ENCODE measurements around the gene HDAC3.

HDAC3 gene

GRCh38 chr5:141674747-141675146 lies 38.1 kb upstream of the HDAC3 start:
- FAIRE-seq (no peak), DNase-seq (ENCODE audit: insufficient read length, low spot score) (no peak)
- no peak for TF ChIP-seq TAF1 (IDR thresholded peaks at IDR 0.05; ENCODE audit: low read depth, low read length)
- TF ChIP-seq PAX5 (IDR thresholded peaks at IDR 0.05; ENCODE audit: insufficient read depth, low read length, severe bottlenecking) = no peak
- TF ChIP-seq POLR2A (IDR thresholded peaks at IDR 0.05; ENCODE audit: low read depth, low read length) = no peak
- TF ChIP-seq POLR2AphosphoS5 (IDR thresholded peaks at IDR 0.05; ENCODE audit: low read depth, low read length) = no peak
- no peak for TF ChIP-seq POU2F2 (IDR thresholded peaks at IDR 0.05; ENCODE audit: low read depth, low read length)
- no peak for TF ChIP-seq SPI1 (IDR thresholded peaks at IDR 0.05; ENCODE audit: low read depth, low read length)

GRCh38 chr5:141672841-141673813 lies 36.5 kb upstream of the HDAC3 start:
- no peak for DNase-seq (ENCODE audit: insufficient read length, low spot score)
- FAIRE-seq = no peak

GRCh38 chr5:141672071-141672840 lies 35.6 kb upstream of the HDAC3 start:
- no peak for TF ChIP-seq TAF1 (IDR thresholded peaks at IDR 0.05; ENCODE audit: low read depth, low read length)
- no peak for TF ChIP-seq SPI1 (IDR thresholded peaks at IDR 0.05; ENCODE audit: low read depth, low read length)
- TF ChIP-seq PAX5 (IDR thresholded peaks at IDR 0.05; ENCODE audit: insufficient read depth, low read length, severe bottlenecking) = no peak
- no peak for FAIRE-seq
- DNase-seq (ENCODE audit: insufficient read length, low spot score) = no peak

More at GRCh38 chr5:141672841-141673813, 36.5 kb upstream of the HDAC3 start:
- TF ChIP-seq PAX5 (IDR thresholded peaks at IDR 0.05; ENCODE audit: insufficient read depth, low read length, severe bottlenecking) (no peak), POLR2AphosphoS5 (IDR thresholded peaks at IDR 0.05; ENCODE audit: low read depth, low read length) (no peak), POU2F2 (IDR thresholded peaks at IDR 0.05; ENCODE audit: low read depth, low read length) (no peak), POLR2A (IDR thresholded peaks at IDR 0.05; ENCODE audit: low read depth, low read length) (no peak), TAF1 (IDR thresholded peaks at IDR 0.05; ENCODE audit: low read depth, low read length) (no peak), SPI1 (IDR thresholded peaks at IDR 0.05; ENCODE audit: low read depth, low read length) (no peak)

GRCh38 chr5:141669520-141669919 lies 32.9 kb upstream of the HDAC3 start:
- TF ChIP-seq PAX5 (IDR thresholded peaks at IDR 0.05; ENCODE audit: insufficient read depth, low read length, severe bottlenecking) = no peak
- no peak for TF ChIP-seq POLR2AphosphoS5 (IDR thresholded peaks at IDR 0.05; ENCODE audit: low read depth, low read length)
- TF ChIP-seq POLR2A (IDR thresholded peaks at IDR 0.05; ENCODE audit: low read depth, low read length) = no peak
- no peak for DNase-seq (ENCODE audit: insufficient read length, low spot score)
- no peak for FAIRE-seq

GRCh38 chr5:141668601-141669265 lies 32.1 kb upstream of the HDAC3 start:
- TF ChIP-seq SPI1 (IDR thresholded peaks at IDR 0.05; ENCODE audit: low read depth, low read length) = no peak
- DNase-seq (ENCODE audit: insufficient read length, low spot score) (no peak), FAIRE-seq (no peak)

- FAIRE-seq = no peak
- TF ChIP-seq POU2F2 (IDR thresholded peaks at IDR 0.05; ENCODE audit: low read depth, low read length) = no peak
- TF ChIP-seq POLR2AphosphoS5 (IDR thresholded peaks at IDR 0.05; ENCODE audit: low read depth, low read length) = no peak
- no peak for TF ChIP-seq SPI1 (IDR thresholded peaks at IDR 0.05; ENCODE audit: low read depth, low read length)
- no peak for TF ChIP-seq POLR2A (IDR thresholded peaks at IDR 0.05; ENCODE audit: low read depth, low read length)
- DNase-seq (ENCODE audit: insufficient read length, low spot score) = no peak
Observed at GRCh38 chr5:141665995-141666940, 29.6 kb upstream of the HDAC3 start.

- peak; percentile 96 for TF ChIP-seq SPI1 (IDR thresholded peaks at IDR 0.05; ENCODE audit: low read depth, low read length)
- TF ChIP-seq PAX5 (IDR thresholded peaks at IDR 0.05; ENCODE audit: insufficient read depth, low read length, severe bottlenecking) = no peak
- no peak for TF ChIP-seq TAF1 (IDR thresholded peaks at IDR 0.05; ENCODE audit: low read depth, low read length)
- no peak for TF ChIP-seq POLR2A (IDR thresholded peaks at IDR 0.05; ENCODE audit: low read depth, low read length)
- TF ChIP-seq POU2F2 (IDR thresholded peaks at IDR 0.05; ENCODE audit: low read depth, low read length) = no peak
- no peak for TF ChIP-seq POLR2AphosphoS5 (IDR thresholded peaks at IDR 0.05; ENCODE audit: low read depth, low read length)
- DNase-seq (ENCODE audit: insufficient read length, low spot score) = peak; percentile 88
- peak; percentile 85 for FAIRE-seq
Observed at GRCh38 chr5:141664733-141665461, 28.2 kb upstream of the HDAC3 start.

GRCh38 chr5:141663506-141663905 lies 26.9 kb upstream of the HDAC3 start:
- no peak for TF ChIP-seq POU2F2 (IDR thresholded peaks at IDR 0.05; ENCODE audit: low read depth, low read length)
- no peak for TF ChIP-seq POLR2A (IDR thresholded peaks at IDR 0.05; ENCODE audit: low read depth, low read length)
- no peak for TF ChIP-seq SPI1 (IDR thresholded peaks at IDR 0.05; ENCODE audit: low read depth, low read length)
- TF ChIP-seq PAX5 (IDR thresholded peaks at IDR 0.05; ENCODE audit: insufficient read depth, low read length, severe bottlenecking) = no peak
- TF ChIP-seq TAF1 (IDR thresholded peaks at IDR 0.05; ENCODE audit: low read depth, low read length) = no peak
- no peak for TF ChIP-seq POLR2AphosphoS5 (IDR thresholded peaks at IDR 0.05; ENCODE audit: low read depth, low read length)
- no peak for FAIRE-seq
- no peak for DNase-seq (ENCODE audit: insufficient read length, low spot score)
